Calu3 (cell line): Measurements from ENCODE around the gene ILDR2. TPM values are rescaled to one million over a fixed set of nuclear protein-coding genes. Genes with fewer than 3 reads are reported as not detected.

Experiments used
- BruUV-seq: library from RNA; stranded (reverse); fragments of 400-500 nt; replicated peaks from 2 replicates; lab custom pipeline; 2021; lab: Mats Ljungman, UMichigan
- CTCF ChIA-PET: fragments of 300-600 bp; sonication (Branson Sonifier 250); formaldehyde crosslinking; loops from one replicate; lab custom pipeline; 2022; ENCODE audit warnings: antibody characterized with exemption; lab: Charles Lee
- DNase-seq: peaks from one replicate; pipeline ENCODE4 v3.0.0; 2022
- H3K27ac Mint-ChIP-seq: one replicate; pipeline ENCODE4 v1.8.0; 2022; ENCODE audit warnings: mixed read lengths; ENCODE audit not compliant: unreplicated experiment
- H3K27me3 Mint-ChIP-seq: one replicate; pipeline ENCODE4 v1.8.0; 2022; ENCODE audit warnings: mixed read lengths; ENCODE audit not compliant: unreplicated experiment
- H3K36me3 Mint-ChIP-seq: one replicate; pipeline ENCODE4 v1.8.0; 2022; ENCODE audit warnings: mild to moderate bottlenecking, moderate library complexity, mixed read lengths; ENCODE audit not compliant: insufficient read depth, unreplicated experiment
- H3K4me1 Mint-ChIP-seq: one replicate; pipeline ENCODE4 v1.8.0; 2022; ENCODE audit warnings: mild to moderate bottlenecking, low read depth, mixed read lengths; ENCODE audit not compliant: unreplicated experiment
- H3K4me3 Mint-ChIP-seq: one replicate; pipeline ENCODE4 v1.8.0; 2022; ENCODE audit warnings: mild to moderate bottlenecking, low read depth, moderate library complexity, mixed read lengths; ENCODE audit not compliant: unreplicated experiment
- H3K9me3 Mint-ChIP-seq: one replicate; pipeline ENCODE4 v1.8.0; 2022; ENCODE audit warnings: low read depth, mixed read lengths; ENCODE audit not compliant: unreplicated experiment
- CTCF ChIP-seq: fragments of 200-600 bp; IDR thresholded peaks from one replicate; pipeline ENCODE4 v1.8.0; 2022; ENCODE audit warnings: antibody characterized with exemption; ENCODE audit not compliant: unreplicated experiment
- intact Hi-C: fragments of 100-400 bp; cut with micrococcal nuclease; formaldehyde crosslinking; loops from one replicate; pipeline ENCODE4 v1.10.0; 2022; ENCODE audit not compliant: unreplicated experiment
- total RNA-seq: library from RNA; stranded (reverse); gene quantifications from 2 replicates; pipeline ENCODE4 v1.2.3, GENCODE V29; 2022

ILDR2 gene
- total RNA-seq, 1 experiment from 2014 or later: 1.9 TPM

GRCh38 chr1:166875734-166876539 is 99.4 kb downstream of the ILDR2 start, which contains the start of gene TADA1:
Gene TADA1 (minus strand): TSS chr1:166876264. CDS start chr1:166876233, 31 bp downstream.
- Mint-ChIP-seq H3K36me3 (peaks cover 26% of the 10 kb centered on the region), H3K4me3 (peak within 1 kb of the TSS; percentile 71), H3K27ac (peak within 1 kb of the TSS; percentile 84), H3K27me3 (no peaks in the 10 kb centered on the region), H3K9me3 (no peaks in the 10 kb centered on the region), H3K4me1 (peaks cover 25% of the 10 kb centered on the region)
- intact Hi-C loops: no loop called here
- no peak for TF ChIP-seq CTCF
- CTCF ChIA-PET: interaction anchor here (0.6 to 1.4 kb wide), 6 partner anchors 26 to 345 kb away, joined by 5 to 12 read pairs (median 6); partner anchors contain the start of gene POU2F1
- peak; percentile 99 for DNase-seq
- BruUV-seq: no TSS peak

GRCh38 chr1:166875302-166875733 is 100.0 kb downstream of the ILDR2 start:
- peak overlapping the region; percentile 84 for H3K27ac Mint-ChIP-seq
- CTCF ChIA-PET: interaction anchor here (1.4 kb wide), 1 partner anchor 35 kb away, joined by 6 read pairs; no protein-coding TSS in a partner anchor
- TF ChIP-seq CTCF: no peak
- BruUV-seq: no TSS peak
- DNase-seq: no peak
- H3K4me1 Mint-ChIP-seq: peaks cover 25% of the 10 kb centered on the region
- no peaks in the 10 kb centered on the region for H3K27me3 Mint-ChIP-seq
- H3K36me3 Mint-ChIP-seq: peaks cover 30% of the 10 kb centered on the region
- peak overlapping the region; percentile 71 for H3K4me3 Mint-ChIP-seq
- intact Hi-C loops: no loop called here
- no peaks in the 10 kb centered on the region for H3K9me3 Mint-ChIP-seq

- no peak overlapping the region for H3K27ac Mint-ChIP-seq
- H3K27me3 Mint-ChIP-seq: no peaks in the 10 kb centered on the region
- peak overlapping the region; percentile 71 for H3K4me3 Mint-ChIP-seq
- intact Hi-C loops: no loop called here
- H3K36me3 Mint-ChIP-seq: peaks cover 31% of the 10 kb centered on the region
- H3K4me1 Mint-ChIP-seq: peaks cover 25% of the 10 kb centered on the region
- H3K9me3 Mint-ChIP-seq: no peaks in the 10 kb centered on the region
- no peak for DNase-seq
- CTCF ChIA-PET: no interaction called here
- TF ChIP-seq CTCF: no peak
- BruUV-seq: TSS peak; percentile 47
Measured at GRCh38 chr1:166874464-166874863, 100.9 kb downstream of the ILDR2 start.

GRCh38 chr1:166870584-166870983 is 104.8 kb downstream of the ILDR2 start:
- Mint-ChIP-seq H3K9me3 (no peaks in the 10 kb centered on the region), H3K27ac (no peak overlapping the region), H3K27me3 (no peaks in the 10 kb centered on the region), H3K4me1 (peaks cover 8% of the 10 kb centered on the region), H3K36me3 (peaks cover 34% of the 10 kb centered on the region), H3K4me3 (no peak overlapping the region)
- intact Hi-C loops: no loop called here
- no TSS peak for BruUV-seq
- DNase-seq: no peak
- TF ChIP-seq CTCF: no peak
- CTCF ChIA-PET: no interaction called here
